ENCODE data around the gene SENP7. TPM values are rescaled to one million over a fixed set of nuclear protein-coding genes. Genes with fewer than 3 reads are reported as not detected.
"Not testable (repeated sequence)": the region's sequence is repeated elsewhere in the genome, so short reads cannot be mapped to it uniquely, and the experiment has no call there.

The SENP7 gene
- total RNA-seq, 1 donor from 2014 or later: 112 TPM

GRCh38 chr3:101484805-101485620 lies 28.0 kb downstream of the SENP7 start:
- Mint-ChIP-seq H3K27me3 (ENCODE audit: unreplicated experiment) (peaks cover 5% of the 10 kb centered on the region), H3K27ac (ENCODE audit: unreplicated experiment) (peak overlapping the region; percentile 91), H3K4me1 (ENCODE audit: low read depth, unreplicated experiment) (peaks cover 38% of the 10 kb centered on the region), H3K9me3 (ENCODE audit: unreplicated experiment) (peaks cover 12% of the 10 kb centered on the region), H3K36me3 (ENCODE audit: unreplicated experiment) (peaks cover 20% of the 10 kb centered on the region), H3K4me3 (ENCODE audit: unreplicated experiment) (peak overlapping the region; percentile 9)
- DNase-seq: no peak
- TF ChIP-seq CTCF (IDR thresholded peaks at IDR 0.05; ENCODE audit: partially characterized antibody, unreplicated experiment): no peak

- Mint-ChIP-seq H3K27me3 (ENCODE audit: unreplicated experiment) (peaks cover under 1% of the 10 kb centered on the region), H3K36me3 (ENCODE audit: unreplicated experiment) (peaks cover 15% of the 10 kb centered on the region), H3K27ac (ENCODE audit: unreplicated experiment) (no peak overlapping the region), H3K4me1 (ENCODE audit: low read depth, unreplicated experiment) (peaks cover 9% of the 10 kb centered on the region), H3K9me3 (ENCODE audit: unreplicated experiment) (peaks cover 11% of the 10 kb centered on the region), H3K4me3 (ENCODE audit: unreplicated experiment) (no peak overlapping the region)
- TF ChIP-seq CTCF (IDR thresholded peaks at IDR 0.05; ENCODE audit: partially characterized antibody, unreplicated experiment): no peak
- no peak for DNase-seq
Observed at GRCh38 chr3:101478980-101479379, 34.0 kb downstream of the SENP7 start.

GRCh38 chr3:101474841-101475552 lies 38.0 kb downstream of the SENP7 start:
- H3K4me3 Mint-ChIP-seq (ENCODE audit: unreplicated experiment); H3K4me1 Mint-ChIP-seq (ENCODE audit: low read depth, unreplicated experiment); DNase-seq; H3K27me3 Mint-ChIP-seq (ENCODE audit: unreplicated experiment); H3K27ac Mint-ChIP-seq (ENCODE audit: unreplicated experiment): not testable (repeated sequence)
- peaks cover 11% of the 10 kb centered on the region for H3K9me3 Mint-ChIP-seq (ENCODE audit: unreplicated experiment)
- peaks cover 21% of the 10 kb centered on the region for H3K36me3 Mint-ChIP-seq (ENCODE audit: unreplicated experiment)

GRCh38 chr3:101468676-101469075 lies 44.3 kb downstream of the SENP7 start:
- not testable (repeated sequence) for DNase-seq; H3K27ac Mint-ChIP-seq (ENCODE audit: unreplicated experiment); H3K27me3 Mint-ChIP-seq (ENCODE audit: unreplicated experiment)
- Mint-ChIP-seq H3K36me3 (ENCODE audit: unreplicated experiment) (peaks cover 26% of the 10 kb centered on the region), H3K4me1 (ENCODE audit: low read depth, unreplicated experiment) (peaks cover 15% of the 10 kb centered on the region), H3K9me3 (ENCODE audit: unreplicated experiment) (peaks cover 18% of the 10 kb centered on the region), H3K4me3 (ENCODE audit: unreplicated experiment) (peak overlapping the region; percentile 13)

- Mint-ChIP-seq H3K36me3 (ENCODE audit: unreplicated experiment) (peaks cover 26% of the 10 kb centered on the region), H3K4me1 (ENCODE audit: low read depth, unreplicated experiment) (peaks cover 15% of the 10 kb centered on the region), H3K9me3 (ENCODE audit: unreplicated experiment) (peaks cover 18% of the 10 kb centered on the region)
- DNase-seq; H3K27me3 Mint-ChIP-seq (ENCODE audit: unreplicated experiment); H3K27ac Mint-ChIP-seq (ENCODE audit: unreplicated experiment); H3K4me3 Mint-ChIP-seq (ENCODE audit: unreplicated experiment): not testable (repeated sequence)
Observed at GRCh38 chr3:101467310-101467663, 45.7 kb downstream of the SENP7 start.

- Mint-ChIP-seq H3K27ac (ENCODE audit: unreplicated experiment) (peak overlapping the region; percentile 81), H3K36me3 (ENCODE audit: unreplicated experiment) (peaks cover 26% of the 10 kb centered on the region), H3K9me3 (ENCODE audit: unreplicated experiment) (peaks cover 18% of the 10 kb centered on the region), H3K4me3 (ENCODE audit: unreplicated experiment) (peak overlapping the region; percentile 63), H3K27me3 (ENCODE audit: unreplicated experiment) (peaks cover 3% of the 10 kb centered on the region), H3K4me1 (ENCODE audit: low read depth, unreplicated experiment) (peaks cover 15% of the 10 kb centered on the region)
- TF ChIP-seq CTCF (IDR thresholded peaks at IDR 0.05; ENCODE audit: partially characterized antibody, unreplicated experiment): no peak
- peak; percentile 41 for DNase-seq
Observed at GRCh38 chr3:101466465-101467309, 46.3 kb downstream of the SENP7 start.

Data from glutamatergic neuron (in vitro differentiated cells).